GM20000 (cell line): ENCODE data around the gene ZCCHC24.
A peak's percentile ranks its signal among the peaks of the same experiment; 100 is the strongest.

Experiments
- DNase-seq: peaks from one replicate; pipeline ENCODE4 v3.0.0; 2012; ENCODE audit warnings: low spot score
- CTCF ChIP-seq: IDR thresholded peaks from 2 replicates; pipeline ENCODE4 v1.5.1; 2012; ENCODE audit warnings: mild to moderate bottlenecking, control low read depth; ENCODE audit errors: extremely low read depth, missing control alignments

ZCCHC24 gene

GRCh38 chr10:79347226-79347893, 98.1 kb downstream of the ZCCHC24 start, which contains the start of gene PPIF:
Gene PPIF (plus strand): TSS chr10:79347469. CDS start chr10:79347549, 80 bp downstream.
- DNase-seq: peak; percentile 95
- peak; percentile 89 for TF ChIP-seq CTCF

GRCh38 chr10:79346388-79347225, 98.8 kb downstream of the ZCCHC24 start:
- peak; percentile 13 for DNase-seq
- TF ChIP-seq CTCF: no peak

- no peak for TF ChIP-seq CTCF
Measured at GRCh38 chr10:79346012-79346340, 99.4 kb downstream of the ZCCHC24 start.

GRCh38 chr10:79345241-79346011, 100.0 kb downstream of the ZCCHC24 start:
- DNase-seq: no peak
- no peak for TF ChIP-seq CTCF

More at GRCh38 chr10:79346012-79346340, 99.4 kb downstream of the ZCCHC24 start:
- DNase-seq: no peak

- no peak for TF ChIP-seq CTCF
- DNase-seq: no peak
Measured at GRCh38 chr10:79344502-79345195, 100.8 kb downstream of the ZCCHC24 start.

GRCh38 chr10:79342811-79343561, 102.4 kb downstream of the ZCCHC24 start:
- DNase-seq: no peak

More at GRCh38 chr10:79342811-79343561, 102.4 kb downstream of the ZCCHC24 start:
- TF ChIP-seq CTCF: no peak
